ENCODE results near the gene HUNK.

Gene HUNK

GRCh38 chr21:31999810-32000468 lies 127.1 kb downstream of the HUNK start:
- Histone ChIP-seq H3K27ac (ENCODE audit: low read depth, low read length, severe bottlenecking) (no peak overlapping the region), H3K4me1 (ENCODE audit: control insufficient read depth, insufficient read depth, low read length, poor library complexity, severe bottlenecking) (no peaks in the 10 kb centered on the region), H3K9me3 (ENCODE audit: control insufficient read depth, low read length) (no peaks in the 10 kb centered on the region), H3K36me3 (ENCODE audit: control insufficient read depth, insufficient read depth, low read length) (peaks cover 37% of the 10 kb centered on the region), H3K4me3 (ENCODE audit: extremely low read depth, insufficient read depth, low read length, poor library complexity, severe bottlenecking) (no peak overlapping the region)
- 89 to 96% methylated on average over 8 to 12 of the region's 12 CpGs for WGBS, 2 experiments (ENCODE audit: insufficient coverage in 2 of 2)

- H3K27ac ChIP-seq (ENCODE audit: low read depth, low read length, severe bottlenecking): no peak overlapping the region
- no peaks in the 10 kb centered on the region for H3K9me3 ChIP-seq (ENCODE audit: control insufficient read depth, low read length)
- no peaks in the 10 kb centered on the region for H3K4me1 ChIP-seq (ENCODE audit: control insufficient read depth, insufficient read depth, low read length, poor library complexity, severe bottlenecking)
- 96 to 97% methylated on average over 8 to 10 of the region's 11 CpGs for WGBS, 2 experiments (ENCODE audit: insufficient coverage in 2 of 2)
- peaks cover 30% of the 10 kb centered on the region for H3K36me3 ChIP-seq (ENCODE audit: control insufficient read depth, insufficient read depth, low read length)
- H3K4me3 ChIP-seq (ENCODE audit: extremely low read depth, insufficient read depth, low read length, poor library complexity, severe bottlenecking): no peak overlapping the region
These were observed 128.6 kb downstream of the HUNK start for GRCh38 chr21:32001390-32001789.

- 100% methylated on average over 1 to 2 of the region's 2 CpGs for WGBS, 2 experiments (ENCODE audit: insufficient coverage in 2 of 2)
- no peaks in the 10 kb centered on the region for H3K4me1 ChIP-seq (ENCODE audit: control insufficient read depth, insufficient read depth, low read length, poor library complexity, severe bottlenecking)
- H3K4me3 ChIP-seq (ENCODE audit: extremely low read depth, insufficient read depth, low read length, poor library complexity, severe bottlenecking): no peak overlapping the region
- peaks cover 22% of the 10 kb centered on the region for H3K36me3 ChIP-seq (ENCODE audit: control insufficient read depth, insufficient read depth, low read length)
- no peaks in the 10 kb centered on the region for H3K9me3 ChIP-seq (ENCODE audit: control insufficient read depth, low read length)
- H3K27ac ChIP-seq (ENCODE audit: low read depth, low read length, severe bottlenecking): no peak overlapping the region
These were observed 130.6 kb downstream of the HUNK start for GRCh38 chr21:32003411-32003810.

- WGBS, 2 experiments (ENCODE audit: insufficient coverage in 2 of 2): 100% methylated on average over 1 to 3 of the region's 3 CpGs
- no peaks in the 10 kb centered on the region for H3K4me1 ChIP-seq (ENCODE audit: control insufficient read depth, insufficient read depth, low read length, poor library complexity, severe bottlenecking)
- peaks cover 13% of the 10 kb centered on the region for H3K36me3 ChIP-seq (ENCODE audit: control insufficient read depth, insufficient read depth, low read length)
- no peaks in the 10 kb centered on the region for H3K9me3 ChIP-seq (ENCODE audit: control insufficient read depth, low read length)
- H3K27ac ChIP-seq (ENCODE audit: low read depth, low read length, severe bottlenecking): no peak overlapping the region
- no peak overlapping the region for H3K4me3 ChIP-seq (ENCODE audit: extremely low read depth, insufficient read depth, low read length, poor library complexity, severe bottlenecking)
These were observed 131.5 kb downstream of the HUNK start for GRCh38 chr21:32004291-32004690.

GRCh38 chr21:32007456-32007855 lies 134.6 kb downstream of the HUNK start:
- Histone ChIP-seq H3K4me1 (ENCODE audit: control insufficient read depth, insufficient read depth, low read length, poor library complexity, severe bottlenecking) (no peaks in the 10 kb centered on the region), H3K27ac (ENCODE audit: low read depth, low read length, severe bottlenecking) (peak overlapping the region; percentile 3)
- WGBS, 2 experiments (ENCODE audit: insufficient coverage in 2 of 2): 70 to 71% methylated on average over 3 to 5 of the region's 5 CpGs

GRCh38 chr21:32008714-32009113 lies 135.9 kb downstream of the HUNK start:
- WGBS, 2 experiments (ENCODE audit: insufficient coverage in 2 of 2): 71% methylated on average over 1 of the region's 2 CpGs; no CpG with 5 or more reads in 1 of the 2 experiments

More at GRCh38 chr21:32007456-32007855, 134.6 kb downstream of the HUNK start:
- no peaks in the 10 kb centered on the region for H3K9me3 ChIP-seq (ENCODE audit: control insufficient read depth, low read length)
- no peak overlapping the region for H3K4me3 ChIP-seq (ENCODE audit: extremely low read depth, insufficient read depth, low read length, poor library complexity, severe bottlenecking)
- H3K36me3 ChIP-seq (ENCODE audit: control insufficient read depth, insufficient read depth, low read length): no peaks in the 10 kb centered on the region

GRCh38 chr21:32009263-32009662 lies 136.4 kb downstream of the HUNK start:
- Histone ChIP-seq H3K27ac (ENCODE audit: low read depth, low read length, severe bottlenecking) (no peak overlapping the region), H3K4me3 (ENCODE audit: extremely low read depth, insufficient read depth, low read length, poor library complexity, severe bottlenecking) (no peak overlapping the region), H3K36me3 (ENCODE audit: control insufficient read depth, insufficient read depth, low read length) (no peaks in the 10 kb centered on the region), H3K4me1 (ENCODE audit: control insufficient read depth, insufficient read depth, low read length, poor library complexity, severe bottlenecking) (no peaks in the 10 kb centered on the region), H3K9me3 (ENCODE audit: control insufficient read depth, low read length) (no peaks in the 10 kb centered on the region)
- 100% methylated on average over 3 of the region's 3 CpGs; no CpG with 5 or more reads in 1 of the 2 experiments for WGBS, 2 experiments (ENCODE audit: insufficient coverage in 2 of 2)

More at GRCh38 chr21:32008714-32009113, 135.9 kb downstream of the HUNK start:
- Histone ChIP-seq H3K27ac (ENCODE audit: low read depth, low read length, severe bottlenecking) (no peak overlapping the region), H3K9me3 (ENCODE audit: control insufficient read depth, low read length) (no peaks in the 10 kb centered on the region), H3K4me3 (ENCODE audit: extremely low read depth, insufficient read depth, low read length, poor library complexity, severe bottlenecking) (no peak overlapping the region), H3K4me1 (ENCODE audit: control insufficient read depth, insufficient read depth, low read length, poor library complexity, severe bottlenecking) (no peaks in the 10 kb centered on the region), H3K36me3 (ENCODE audit: control insufficient read depth, insufficient read depth, low read length) (no peaks in the 10 kb centered on the region)

- Histone ChIP-seq H3K36me3 (ENCODE audit: control insufficient read depth, insufficient read depth, low read length) (no peaks in the 10 kb centered on the region), H3K4me1 (ENCODE audit: control insufficient read depth, insufficient read depth, low read length, poor library complexity, severe bottlenecking) (no peaks in the 10 kb centered on the region), H3K9me3 (ENCODE audit: control insufficient read depth, low read length) (no peaks in the 10 kb centered on the region), H3K27ac (ENCODE audit: low read depth, low read length, severe bottlenecking) (no peak overlapping the region), H3K4me3 (ENCODE audit: extremely low read depth, insufficient read depth, low read length, poor library complexity, severe bottlenecking) (no peak overlapping the region)
- 90 to 97% methylated on average over 7 of the region's 7 CpGs for WGBS, 2 experiments (ENCODE audit: insufficient coverage in 2 of 2)
These were observed 142.8 kb downstream of the HUNK start for GRCh38 chr21:32015461-32016139.

GRCh38 chr21:32018381-32018780 lies 145.6 kb downstream of the HUNK start:
- H3K36me3 ChIP-seq (ENCODE audit: control insufficient read depth, insufficient read depth, low read length): no peaks in the 10 kb centered on the region
- 89 to 92% methylated on average over 3 of the region's 3 CpGs for WGBS, 2 experiments (ENCODE audit: insufficient coverage in 2 of 2)
- no peak overlapping the region for H3K4me3 ChIP-seq (ENCODE audit: extremely low read depth, insufficient read depth, low read length, poor library complexity, severe bottlenecking)
- H3K4me1 ChIP-seq (ENCODE audit: control insufficient read depth, insufficient read depth, low read length, poor library complexity, severe bottlenecking): no peaks in the 10 kb centered on the region
- no peak overlapping the region for H3K27ac ChIP-seq (ENCODE audit: low read depth, low read length, severe bottlenecking)
- no peaks in the 10 kb centered on the region for H3K9me3 ChIP-seq (ENCODE audit: control insufficient read depth, low read length)

- Histone ChIP-seq H3K4me3 (ENCODE audit: extremely low read depth, insufficient read depth, low read length, poor library complexity, severe bottlenecking) (no peak overlapping the region), H3K4me1 (ENCODE audit: control insufficient read depth, insufficient read depth, low read length, poor library complexity, severe bottlenecking) (no peaks in the 10 kb centered on the region), H3K36me3 (ENCODE audit: control insufficient read depth, insufficient read depth, low read length) (no peaks in the 10 kb centered on the region), H3K9me3 (ENCODE audit: control insufficient read depth, low read length) (no peaks in the 10 kb centered on the region), H3K27ac (ENCODE audit: low read depth, low read length, severe bottlenecking) (no peak overlapping the region)
- whole genome bisulfite sequencing, 2 experiments (ENCODE audit: insufficient coverage in 2 of 2): 46 to 77% methylated on average over 3 to 5 of the region's 5 CpGs
These were observed 147.7 kb downstream of the HUNK start for GRCh38 chr21:32020564-32020963.
